WTC11 (cell line): Measurements from ENCODE around the gene NEURL2. TPM values are rescaled to one million over a fixed set of nuclear protein-coding genes. Genes with fewer than 3 reads are reported as not detected.

Source experiments
- ATAC-seq: fragments of 200-7000 bp; cut with Tn5 transposase; 2 replicates; pipeline ENCODE4 v1.10.0; 2021; ENCODE audit warnings: mild to moderate bottlenecking, moderate library complexity
- CTCF ChIA-PET: fragments of 300-600 bp; sonication (Branson Sonifier 250); formaldehyde crosslinking; loops from one replicate; lab custom pipeline; 2021; ENCODE audit warnings: antibody characterized with exemption; lab: Charles Lee
- POLR2A ChIA-PET: fragments of 350-600 bp; sonication (Branson Sonifier 250); formaldehyde crosslinking; loops from one replicate; lab custom pipeline; 2021; ENCODE audit warnings: antibody characterized with exemption; lab: Charles Lee
- DNase-seq: peaks from one replicate; pipeline ENCODE4 v3.0.0; 2021; ENCODE audit warnings: low spot score
- H3K27ac Mint-ChIP-seq: 2 replicates; pipeline ENCODE4 v1.8.0; 2021; ENCODE audit warnings: mixed read lengths
- H3K27me3 Mint-ChIP-seq: 2 replicates; pipeline ENCODE4 v1.8.0; 2021; ENCODE audit warnings: low read depth, mild to moderate bottlenecking, moderate library complexity, mixed read lengths
- H3K36me3 Mint-ChIP-seq: 2 replicates; pipeline ENCODE4 v1.8.0; 2021; ENCODE audit warnings: mixed read lengths
- H3K4me1 Mint-ChIP-seq: 2 replicates; pipeline ENCODE4 v1.8.0; 2022; ENCODE audit warnings: mixed read lengths
- H3K4me3 Mint-ChIP-seq: 2 replicates; pipeline ENCODE4 v1.8.0; 2021; ENCODE audit warnings: mild to moderate bottlenecking, moderate library complexity, mixed read lengths
- H3K9me3 Mint-ChIP-seq: 2 replicates; pipeline ENCODE4 v1.8.0; 2021; ENCODE audit warnings: mixed read lengths
- ATF1 ChIP-seq: sonication (generic); formaldehyde crosslinking; IDR thresholded peaks from 2 replicates; pipeline ENCODE4 v1.8.1; 2023; ENCODE audit warnings: mild to moderate bottlenecking, moderate library complexity, missing genetic modification reagents
- CBFB ChIP-seq: sonication (generic); formaldehyde crosslinking; IDR thresholded peaks from 2 replicates; pipeline ENCODE4 v1.8.1; 2022; ENCODE audit warnings: mild to moderate bottlenecking, low read depth, missing genetic modification reagents
- CREB1 ChIP-seq: sonication (generic); formaldehyde crosslinking; IDR thresholded peaks from 2 replicates; pipeline ENCODE4 v1.8.0; 2023; ENCODE audit warnings: mild to moderate bottlenecking, missing genetic modification reagents
- ESRRA ChIP-seq: sonication (generic); formaldehyde crosslinking; IDR thresholded peaks from 2 replicates; pipeline ENCODE4 v1.8.1; 2022; ENCODE audit warnings: mild to moderate bottlenecking, missing genetic modification reagents, borderline replicate concordance
- ETV6 ChIP-seq: sonication (generic); formaldehyde crosslinking; IDR thresholded peaks from 2 replicates; pipeline ENCODE4 v1.8.1; 2022; ENCODE audit warnings: mild to moderate bottlenecking, missing genetic modification reagents
- GRHL2 ChIP-seq: fragments of 250-450 bp; sonication (Bioruptor Pico); IDR thresholded peaks from 2 replicates; pipeline ENCODE4 v1.8.0; 2022; ENCODE audit warnings: mild to moderate bottlenecking, moderate library complexity; ENCODE audit not compliant: insufficient replicate concordance, severe bottlenecking
- MYBL2 ChIP-seq: sonication (generic); formaldehyde crosslinking; IDR thresholded peaks from 2 replicates; pipeline ENCODE4 v1.8.1; 2023; ENCODE audit warnings: mild to moderate bottlenecking, moderate library complexity, missing genetic modification reagents
- SMAD3 ChIP-seq: sonication (generic); formaldehyde crosslinking; IDR thresholded peaks from 2 replicates; pipeline ENCODE4 v1.8.0; 2022; ENCODE audit warnings: missing genetic modification reagents, mild to moderate bottlenecking, borderline replicate concordance
- SOX15 ChIP-seq: fragments of 250-450 bp; sonication (Bioruptor Pico); IDR thresholded peaks from 2 replicates; pipeline ENCODE4 v1.9.0; 2021; ENCODE audit warnings: mild to moderate bottlenecking
- SP1 ChIP-seq: sonication (generic); formaldehyde crosslinking; conservative IDR thresholded peaks from 2 replicates; pipeline ENCODE4 v1.8.1; 2022; ENCODE audit warnings: missing genetic modification reagents
- TEAD4 ChIP-seq: sonication (generic); formaldehyde crosslinking; IDR thresholded peaks from 2 replicates; pipeline ENCODE4 v1.8.0; 2022; ENCODE audit warnings: mild to moderate bottlenecking, missing genetic modification reagents
- ZNF232 ChIP-seq: sonication (generic); formaldehyde crosslinking; IDR thresholded peaks from 2 replicates; pipeline ENCODE4 v1.8.0; 2022; ENCODE audit warnings: mild to moderate bottlenecking, missing genetic modification reagents
- total RNA-seq: library from RNA; stranded (reverse); gene quantifications from 3 replicates; pipeline ENCODE4 v1.2.3, GENCODE V29; 2021
- TF ChIP-seq, protein P1 (sequence below): sonication (generic); formaldehyde crosslinking; IDR thresholded peaks from 2 replicates; pipeline ENCODE4 v1.8.0; 2023; ENCODE audit warnings: mild to moderate bottlenecking, missing genetic modification reagents
- TF ChIP-seq, protein P2 (sequence below): sonication (generic); formaldehyde crosslinking; IDR thresholded peaks from 2 replicates; pipeline ENCODE4 v1.8.1; 2023; ENCODE audit warnings: mild to moderate bottlenecking, missing genetic modification reagents
- TF ChIP-seq, protein P3 (sequence below): sonication (generic); formaldehyde crosslinking; IDR thresholded peaks from 2 replicates; pipeline ENCODE4 v1.8.0; 2023; ENCODE audit warnings: missing genetic modification reagents
- TF ChIP-seq, protein P4 (sequence below): sonication (generic); formaldehyde crosslinking; IDR thresholded peaks from 2 replicates; pipeline ENCODE4 v1.8.1; 2022; ENCODE audit warnings: mild to moderate bottlenecking, missing genetic modification reagents, moderate library complexity, borderline replicate concordance
- TF ChIP-seq, protein P5 (sequence below): sonication (generic); formaldehyde crosslinking; IDR thresholded peaks from 2 replicates; pipeline ENCODE4 v1.8.0; 2022; ENCODE audit warnings: mild to moderate bottlenecking, missing genetic modification reagents
- TF ChIP-seq, protein P6 (sequence below): sonication (generic); formaldehyde crosslinking; conservative IDR thresholded peaks from 2 replicates; pipeline ENCODE4 v1.8.1; 2022; ENCODE audit warnings: mild to moderate bottlenecking, missing genetic modification reagents
- TF ChIP-seq, protein P7 (sequence below): fragments of 200-600 bp; IDR thresholded peaks from 2 replicates; pipeline ENCODE4 v1.8.0; 2022; ENCODE audit warnings: antibody characterized with exemption

NEURL2 gene
- total RNA-seq, 1 experiment from 2014 or later, result 6.6 TPM

DNA sequence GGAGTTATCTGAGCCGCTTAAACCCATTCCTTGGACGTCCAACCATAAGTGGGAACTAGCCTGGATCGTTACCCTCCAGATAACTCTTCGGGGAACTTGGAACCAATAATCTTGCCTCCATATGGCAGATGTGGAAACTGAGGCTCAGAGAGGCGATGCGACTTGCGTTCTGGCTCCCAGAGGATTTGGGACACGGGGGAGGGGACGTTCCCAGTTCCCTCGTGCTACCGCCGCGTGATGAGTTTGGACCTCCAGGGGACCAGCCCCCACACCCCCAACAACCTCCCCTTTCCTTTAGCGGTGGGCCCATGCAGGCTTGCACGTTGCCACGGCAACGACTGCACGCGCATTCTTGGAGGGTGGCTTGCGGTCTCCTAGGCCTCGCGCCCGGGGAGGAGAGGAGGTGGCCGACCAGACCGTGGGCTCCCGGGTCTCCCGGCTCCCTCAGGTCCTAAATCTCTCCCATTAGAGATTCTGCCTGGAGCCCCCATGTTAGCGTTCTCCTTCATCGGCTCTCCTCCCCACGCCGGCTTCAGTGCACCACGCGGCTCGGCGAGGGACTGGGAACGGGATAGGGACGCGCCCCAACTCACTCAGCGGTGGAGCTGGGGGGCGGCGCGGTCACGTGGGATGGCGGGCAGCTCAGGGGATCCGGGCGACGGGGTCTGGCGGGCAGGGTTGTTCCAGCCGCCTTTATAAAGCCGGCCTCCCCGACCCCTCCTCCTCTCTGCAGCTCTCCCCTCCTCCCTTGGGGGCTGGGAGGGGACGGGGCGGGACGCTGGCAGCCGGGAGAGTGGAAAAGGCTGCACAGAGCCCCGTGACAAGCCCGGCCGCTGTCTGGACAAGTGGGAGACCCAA is 20.7 kb upstream of the NEURL2 start, which contains the start of gene PLTP (continued):
- TF ChIP-seq, protein P1, sequence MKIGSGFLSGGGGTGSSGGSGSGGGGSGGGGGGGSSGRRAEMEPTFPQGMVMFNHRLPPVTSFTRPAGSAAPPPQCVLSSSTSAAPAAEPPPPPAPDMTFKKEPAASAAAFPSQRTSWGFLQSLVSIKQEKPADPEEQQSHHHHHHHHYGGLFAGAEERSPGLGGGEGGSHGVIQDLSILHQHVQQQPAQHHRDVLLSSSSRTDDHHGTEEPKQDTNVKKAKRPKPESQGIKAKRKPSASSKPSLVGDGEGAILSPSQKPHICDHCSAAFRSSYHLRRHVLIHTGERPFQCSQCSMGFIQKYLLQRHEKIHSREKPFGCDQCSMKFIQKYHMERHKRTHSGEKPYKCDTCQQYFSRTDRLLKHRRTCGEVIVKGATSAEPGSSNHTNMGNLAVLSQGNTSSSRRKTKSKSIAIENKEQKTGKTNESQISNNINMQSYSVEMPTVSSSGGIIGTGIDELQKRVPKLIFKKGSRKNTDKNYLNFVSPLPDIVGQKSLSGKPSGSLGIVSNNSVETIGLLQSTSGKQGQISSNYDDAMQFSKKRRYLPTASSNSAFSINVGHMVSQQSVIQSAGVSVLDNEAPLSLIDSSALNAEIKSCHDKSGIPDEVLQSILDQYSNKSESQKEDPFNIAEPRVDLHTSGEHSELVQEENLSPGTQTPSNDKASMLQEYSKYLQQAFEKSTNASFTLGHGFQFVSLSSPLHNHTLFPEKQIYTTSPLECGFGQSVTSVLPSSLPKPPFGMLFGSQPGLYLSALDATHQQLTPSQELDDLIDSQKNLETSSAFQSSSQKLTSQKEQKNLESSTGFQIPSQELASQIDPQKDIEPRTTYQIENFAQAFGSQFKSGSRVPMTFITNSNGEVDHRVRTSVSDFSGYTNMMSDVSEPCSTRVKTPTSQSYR (CRISPR knock-in tag), result peak; percentile 73; the same call in 1 of the 2 replicates
- TF ChIP-seq, protein P2, sequence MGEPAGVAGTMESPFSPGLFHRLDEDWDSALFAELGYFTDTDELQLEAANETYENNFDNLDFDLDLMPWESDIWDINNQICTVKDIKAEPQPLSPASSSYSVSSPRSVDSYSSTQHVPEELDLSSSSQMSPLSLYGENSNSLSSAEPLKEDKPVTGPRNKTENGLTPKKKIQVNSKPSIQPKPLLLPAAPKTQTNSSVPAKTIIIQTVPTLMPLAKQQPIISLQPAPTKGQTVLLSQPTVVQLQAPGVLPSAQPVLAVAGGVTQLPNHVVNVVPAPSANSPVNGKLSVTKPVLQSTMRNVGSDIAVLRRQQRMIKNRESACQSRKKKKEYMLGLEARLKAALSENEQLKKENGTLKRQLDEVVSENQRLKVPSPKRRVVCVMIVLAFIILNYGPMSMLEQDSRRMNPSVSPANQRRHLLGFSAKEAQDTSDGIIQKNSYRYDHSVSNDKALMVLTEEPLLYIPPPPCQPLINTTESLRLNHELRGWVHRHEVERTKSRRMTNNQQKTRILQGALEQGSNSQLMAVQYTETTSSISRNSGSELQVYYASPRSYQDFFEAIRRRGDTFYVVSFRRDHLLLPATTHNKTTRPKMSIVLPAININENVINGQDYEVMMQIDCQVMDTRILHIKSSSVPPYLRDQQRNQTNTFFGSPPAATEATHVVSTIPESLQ, result no peak
- 0 out of 2 replicates have a peak, but pooled peaks have one; percentile 51 for TF ChIP-seq MYBL2

DNA sequence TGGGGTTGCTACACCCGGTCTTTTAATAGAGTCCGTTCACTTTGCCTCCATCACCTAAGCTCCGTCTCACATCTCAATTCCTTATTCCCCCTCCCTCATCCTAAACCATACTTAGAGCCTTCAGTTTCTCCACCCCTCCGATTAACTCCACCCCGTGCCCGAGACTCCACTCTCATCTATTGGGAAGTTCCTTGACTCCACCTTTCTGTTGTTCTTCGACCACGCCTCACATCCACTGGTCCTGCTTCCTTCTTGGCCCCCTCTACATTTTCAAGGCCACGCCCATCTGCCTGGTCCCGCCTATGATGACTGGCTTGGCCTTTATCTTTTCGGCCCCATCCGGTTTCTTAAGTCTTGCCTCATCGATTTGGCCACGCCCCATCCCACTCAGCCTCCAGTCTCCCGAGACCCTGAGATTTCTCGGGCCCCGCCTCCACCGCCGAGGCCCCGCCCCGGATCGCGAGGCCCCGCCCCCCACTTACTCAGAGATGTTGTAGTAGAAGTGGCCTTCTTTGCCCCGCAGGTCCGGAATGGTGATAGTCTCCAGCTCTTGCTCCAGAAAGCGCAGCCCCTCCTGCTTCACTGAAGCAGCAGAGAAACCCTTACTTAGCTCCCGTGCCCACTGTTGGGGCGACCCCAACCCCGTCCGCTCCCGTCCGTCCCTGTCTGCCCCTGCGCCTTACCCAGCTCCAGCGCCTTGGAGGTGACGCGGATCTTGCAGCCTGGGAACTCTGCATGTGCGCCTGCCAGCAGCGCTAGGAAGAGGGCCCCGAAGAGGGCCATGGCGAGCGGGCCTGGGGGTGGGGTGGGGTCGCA is 19.9 kb upstream of the NEURL2 start:
- Mint-ChIP-seq H3K27me3 (no peaks in the 10 kb centered on the region), H3K36me3 (peaks cover 31% of the 10 kb centered on the region), H3K9me3 (no peaks in the 10 kb centered on the region), H3K4me1 (peaks cover 14% of the 10 kb centered on the region), H3K27ac (peak overlapping the region; percentile 87; the same call in 1 of the 2 replicates), H3K4me3 (peak overlapping the region; percentile 85)
- CTCF ChIA-PET, result interaction anchor here (0.6 to 2.7 kb wide), 7 partner anchors 20 to 189 kb away, joined by 4 to 13 read pairs (median 4); partner anchors contain the start of genes NEURL2 and PCIF1
- DNase-seq (peak; percentile 100), ATAC-seq (peak; percentile 91)
- TF ChIP-seq, protein P3, sequence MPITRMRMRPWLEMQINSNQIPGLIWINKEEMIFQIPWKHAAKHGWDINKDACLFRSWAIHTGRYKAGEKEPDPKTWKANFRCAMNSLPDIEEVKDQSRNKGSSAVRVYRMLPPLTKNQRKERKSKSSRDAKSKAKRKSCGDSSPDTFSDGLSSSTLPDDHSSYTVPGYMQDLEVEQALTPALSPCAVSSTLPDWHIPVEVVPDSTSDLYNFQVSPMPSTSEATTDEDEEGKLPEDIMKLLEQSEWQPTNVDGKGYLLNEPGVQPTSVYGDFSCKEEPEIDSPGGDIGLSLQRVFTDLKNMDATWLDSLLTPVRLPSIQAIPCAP (CRISPR knock-in tag), result no peak
- no peak for TF ChIP-seq MYBL2
- no peak for TF ChIP-seq GRHL2 (CRISPR knock-in tag)
- TF ChIP-seq ZNF232, result no peak
- TF ChIP-seq, protein P4, sequence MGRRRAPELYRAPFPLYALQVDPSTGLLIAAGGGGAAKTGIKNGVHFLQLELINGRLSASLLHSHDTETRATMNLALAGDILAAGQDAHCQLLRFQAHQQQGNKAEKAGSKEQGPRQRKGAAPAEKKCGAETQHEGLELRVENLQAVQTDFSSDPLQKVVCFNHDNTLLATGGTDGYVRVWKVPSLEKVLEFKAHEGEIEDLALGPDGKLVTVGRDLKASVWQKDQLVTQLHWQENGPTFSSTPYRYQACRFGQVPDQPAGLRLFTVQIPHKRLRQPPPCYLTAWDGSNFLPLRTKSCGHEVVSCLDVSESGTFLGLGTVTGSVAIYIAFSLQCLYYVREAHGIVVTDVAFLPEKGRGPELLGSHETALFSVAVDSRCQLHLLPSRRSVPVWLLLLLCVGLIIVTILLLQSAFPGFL, result no peak
- no peak for TF ChIP-seq ATF1 (CRISPR knock-in tag)
- TF ChIP-seq, protein P5, sequence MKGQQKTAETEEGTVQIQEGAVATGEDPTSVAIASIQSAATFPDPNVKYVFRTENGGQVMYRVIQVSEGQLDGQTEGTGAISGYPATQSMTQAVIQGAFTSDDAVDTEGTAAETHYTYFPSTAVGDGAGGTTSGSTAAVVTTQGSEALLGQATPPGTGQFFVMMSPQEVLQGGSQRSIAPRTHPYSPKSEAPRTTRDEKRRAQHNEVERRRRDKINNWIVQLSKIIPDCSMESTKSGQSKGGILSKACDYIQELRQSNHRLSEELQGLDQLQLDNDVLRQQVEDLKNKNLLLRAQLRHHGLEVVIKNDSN (CRISPR knock-in tag), result no peak
- TF ChIP-seq, protein P6, sequence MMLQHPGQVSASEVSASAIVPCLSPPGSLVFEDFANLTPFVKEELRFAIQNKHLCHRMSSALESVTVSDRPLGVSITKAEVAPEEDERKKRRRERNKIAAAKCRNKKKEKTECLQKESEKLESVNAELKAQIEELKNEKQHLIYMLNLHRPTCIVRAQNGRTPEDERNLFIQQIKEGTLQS (CRISPR knock-in tag), result no peak; the same call in 1 of the 2 replicates
- no peak for TF ChIP-seq SOX15 (CRISPR knock-in tag)
- peak; percentile 73 for TF ChIP-seq SP1
- TF ChIP-seq SMAD3 (CRISPR knock-in tag), result 0 out of 2 replicates have a peak, but pooled peaks have one; percentile 5
- TF ChIP-seq CREB1 (CRISPR knock-in tag), result no peak
- TF ChIP-seq TEAD4 (CRISPR knock-in tag), result no peak
- TF ChIP-seq, protein P7, sequence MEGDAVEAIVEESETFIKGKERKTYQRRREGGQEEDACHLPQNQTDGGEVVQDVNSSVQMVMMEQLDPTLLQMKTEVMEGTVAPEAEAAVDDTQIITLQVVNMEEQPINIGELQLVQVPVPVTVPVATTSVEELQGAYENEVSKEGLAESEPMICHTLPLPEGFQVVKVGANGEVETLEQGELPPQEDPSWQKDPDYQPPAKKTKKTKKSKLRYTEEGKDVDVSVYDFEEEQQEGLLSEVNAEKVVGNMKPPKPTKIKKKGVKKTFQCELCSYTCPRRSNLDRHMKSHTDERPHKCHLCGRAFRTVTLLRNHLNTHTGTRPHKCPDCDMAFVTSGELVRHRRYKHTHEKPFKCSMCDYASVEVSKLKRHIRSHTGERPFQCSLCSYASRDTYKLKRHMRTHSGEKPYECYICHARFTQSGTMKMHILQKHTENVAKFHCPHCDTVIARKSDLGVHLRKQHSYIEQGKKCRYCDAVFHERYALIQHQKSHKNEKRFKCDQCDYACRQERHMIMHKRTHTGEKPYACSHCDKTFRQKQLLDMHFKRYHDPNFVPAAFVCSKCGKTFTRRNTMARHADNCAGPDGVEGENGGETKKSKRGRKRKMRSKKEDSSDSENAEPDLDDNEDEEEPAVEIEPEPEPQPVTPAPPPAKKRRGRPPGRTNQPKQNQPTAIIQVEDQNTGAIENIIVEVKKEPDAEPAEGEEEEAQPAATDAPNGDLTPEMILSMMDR, result no peak
- TF ChIP-seq CBFB, result no peak
- no peak for TF ChIP-seq ESRRA (CRISPR knock-in tag)
- TF ChIP-seq ETV6 (CRISPR knock-in tag), result 0 out of 2 replicates have a peak, but pooled peaks have one; percentile 16
- POLR2A ChIA-PET, result interaction anchor here (0.6 to 3.1 kb wide), 11 partner anchors 9 to 513 kb away, joined by 3 to 43 read pairs (median 3); partner anchors contain the start of genes PCIF1 and ZSWIM1
